Mesenchymal stem cell (in vitro differentiated cells and primary cell): ENCODE data around the gene MYLK3.
A peak's percentile ranks its signal among the peaks of the same experiment; 100 is the strongest.

ENCODE experiments used
- DNase-seq: peaks from one replicate; pipeline ENCODE4 v3.0.0-alpha.2; 2013
- H2AFZ ChIP-seq: one replicate; pipeline ENCODE4 v1.6.1; 2013; ENCODE audit warnings: low read depth, mild to moderate bottlenecking, control low read depth, inconsistent platforms, low read length, moderate library complexity
- H2AK5ac ChIP-seq: 2 replicates; pipeline ENCODE4 v1.6.1; 2013; ENCODE audit warnings: low read length, moderate library complexity, mild to moderate bottlenecking, inconsistent platforms; ENCODE audit not compliant: severe bottlenecking
- H2BK120ac ChIP-seq: one replicate; pipeline ENCODE4 v1.6.1; 2013; ENCODE audit warnings: low read depth, mild to moderate bottlenecking, inconsistent platforms, low read length, moderate library complexity
- H2BK12ac ChIP-seq, 2 experiments: one replicate each; pipeline ENCODE4 v1.6.1; 2013; ENCODE audit warnings: inconsistent platforms in 2 of 2, low read length in 2 of 2, mild to moderate bottlenecking in 2 of 2, moderate library complexity in 2 of 2, control low read depth in 1 of 2
- H2BK15ac ChIP-seq: one replicate; pipeline ENCODE4 v1.6.1; 2013; ENCODE audit warnings: mild to moderate bottlenecking, low read depth, inconsistent platforms; ENCODE audit not compliant: poor library complexity, severe bottlenecking
- H2BK5ac ChIP-seq: 2 replicates; pipeline ENCODE4 v1.6.1; 2013; ENCODE audit warnings: low read depth, mild to moderate bottlenecking, low read length, control low read depth, inconsistent platforms; ENCODE audit not compliant: poor library complexity, severe bottlenecking
- H3K14ac ChIP-seq, 2 experiments: one replicate each; pipeline ENCODE4 v1.6.1; 2013; ENCODE audit warnings: inconsistent platforms in 2 of 2, low read length in 2 of 2, control low read depth in 1 of 2, mild to moderate bottlenecking in 1 of 2, moderate library complexity in 1 of 2
- H3K18ac ChIP-seq, 2 experiments: one replicate each; pipeline ENCODE4 v1.6.1; 2013; ENCODE audit warnings: inconsistent platforms in 2 of 2, low read length in 2 of 2, control low read depth in 1 of 2, low read depth in 1 of 2, mild to moderate bottlenecking in 1 of 2
- H3K23ac ChIP-seq, 2 experiments: one replicate each; pipeline ENCODE4 v1.6.1; 2013; ENCODE audit warnings: inconsistent platforms in 2 of 2, low read length in 2 of 2, mild to moderate bottlenecking in 2 of 2, moderate library complexity in 2 of 2, control low read depth in 1 of 2
- H3K27ac ChIP-seq: 2 replicates; pipeline ENCODE4 v1.5.1; 2013; ENCODE audit warnings: mild to moderate bottlenecking, moderate library complexity, low read length, control low read depth, inconsistent platforms; ENCODE audit not compliant: poor library complexity, severe bottlenecking
- H3K27me3 ChIP-seq, 2 experiments: 2 replicates each; pipeline versions ENCODE4 v1.6.1 to v1.7.0; 2013; ENCODE audit warnings: low read length in 2 of 2, mild to moderate bottlenecking in 2 of 2, moderate library complexity in 2 of 2, control low read depth in 1 of 2, inconsistent platforms in 1 of 2; ENCODE audit not compliant: control insufficient read depth in 1 of 2, insufficient read depth in 1 of 2
- H3K36me3 ChIP-seq, 2 experiments: 2 replicates each; pipeline versions ENCODE4 v1.6.1 to v1.7.0; 2013; ENCODE audit warnings: low read length in 2 of 2, control low read depth in 1 of 2, inconsistent platforms in 1 of 2, low read depth in 1 of 2, mild to moderate bottlenecking in 1 of 2; ENCODE audit not compliant: insufficient read depth in 2 of 2, control insufficient read depth in 1 of 2
- H3K4ac ChIP-seq, 2 experiments: one replicate each; pipeline ENCODE4 v1.6.1; 2013; ENCODE audit warnings: inconsistent platforms in 2 of 2, low read length in 2 of 2, mild to moderate bottlenecking in 2 of 2, moderate library complexity in 2 of 2, control low read depth in 1 of 2, low read depth in 1 of 2
- H3K4me1 ChIP-seq: 2 replicates; pipeline ENCODE4 v1.6.1; 2013; ENCODE audit warnings: low read depth, low read length, control low read depth; ENCODE audit not compliant: control insufficient read depth, insufficient read depth
- H3K4me2 ChIP-seq: 2 replicates; pipeline ENCODE4 v1.6.1; 2013; ENCODE audit warnings: low read length, mild to moderate bottlenecking, inconsistent platforms; ENCODE audit not compliant: poor library complexity, severe bottlenecking
- H3K4me3 ChIP-seq, 2 experiments: 2 replicates each; pipeline versions ENCODE4 v1.5.1 to v1.7.0; 2013; ENCODE audit warnings: low read length in 2 of 2, mild to moderate bottlenecking in 2 of 2, control low read depth in 1 of 2, low read depth in 1 of 2; ENCODE audit not compliant: insufficient read depth in 1 of 2
- H3K79me1 ChIP-seq: replicated peaks from 2 replicates; pipeline ENCODE4 v1.6.1; 2013; ENCODE audit warnings: mild to moderate bottlenecking, control low read depth, low read length, inconsistent platforms; ENCODE audit not compliant: poor library complexity, severe bottlenecking
- H3K9ac ChIP-seq: 2 replicates; pipeline ENCODE4 v1.7.0; 2013; ENCODE audit warnings: mild to moderate bottlenecking, low read length, moderate library complexity
- H3K9me3 ChIP-seq: 2 replicates; pipeline ENCODE4 v1.7.0; 2013; ENCODE audit warnings: mild to moderate bottlenecking, low read length; ENCODE audit not compliant: control insufficient read depth
- H4K8ac ChIP-seq: one replicate; pipeline ENCODE4 v1.6.1; 2013; ENCODE audit warnings: inconsistent platforms, mild to moderate bottlenecking, low read length, moderate library complexity
- H4K91ac ChIP-seq: one replicate; pipeline ENCODE4 v1.6.1; 2013; ENCODE audit warnings: mild to moderate bottlenecking, low read length, inconsistent platforms
- WGBS: methylation state at CpG from one replicate; pipeline ENCODE4 v1.1.7; 2013; ENCODE audit warnings: mixed read lengths; 5-methylcytosine and 5-hydroxymethylcytosine counted together

MYLK3 gene

GRCh38 chr16:46759309-46759708 is 11.2 kb upstream of the MYLK3 start:
- Histone ChIP-seq H4K91ac (no peak overlapping the region), H3K14ac (no peak overlapping the region), H3K9ac (no peak overlapping the region), H2BK12ac (no peak overlapping the region), H3K9me3 (no peaks in the 10 kb centered on the region), H3K36me3 (no peaks in the 10 kb centered on the region), H2BK120ac (no peak overlapping the region), H3K27ac (no peak overlapping the region), H3K4me1 (peaks cover 12% of the 10 kb centered on the region), H3K27me3 (peaks cover 33 to 59% of the 10 kb centered on the region in 2 experiments), H4K8ac (no peak overlapping the region), H2BK5ac (no peak overlapping the region), H3K4ac (no peak overlapping the region), H3K4me2 (no peak overlapping the region), H3K4me3 (no peak overlapping the region), H3K79me1 (no peaks in the 10 kb centered on the region), H3K23ac (no peak overlapping the region), H2AFZ (no peak overlapping the region), H3K18ac (no peak overlapping the region), H2AK5ac (no peak overlapping the region), H2BK15ac (no peak overlapping the region)
- DNase-seq: no peak
- WGBS: 96% methylated on average over 5 of the region's 5 CpGs

GRCh38 chr16:46757339-46758050 is 9.4 kb upstream of the MYLK3 start:
- H2BK15ac ChIP-seq: peak overlapping the region; percentile 90
- H3K27ac ChIP-seq: no peak overlapping the region
- H3K18ac ChIP-seq: peak overlapping the region; percentile 29 to 72
- no peaks in the 10 kb centered on the region for H3K79me1 ChIP-seq
- peaks cover 33 to 59% of the 10 kb centered on the region in 2 experiments for H3K27me3 ChIP-seq
- H2BK5ac ChIP-seq: no peak overlapping the region
- H2BK12ac ChIP-seq: peak overlapping the region in 1 of 2 experiments; percentile 29
- H2AK5ac ChIP-seq: no peak overlapping the region
- no peaks in the 10 kb centered on the region for H3K9me3 ChIP-seq
- H3K9ac ChIP-seq: no peak overlapping the region
- peak overlapping the region; percentile 34 for H3K4me2 ChIP-seq
- peak; percentile 13 for DNase-seq
- no peak overlapping the region for H2BK120ac ChIP-seq
- H4K91ac ChIP-seq: no peak overlapping the region
- peaks cover 12% of the 10 kb centered on the region for H3K4me1 ChIP-seq
- 22% methylated on average over 21 of the region's 21 CpGs for WGBS
- no peak overlapping the region for H3K4me3 ChIP-seq
- no peak overlapping the region for H3K4ac ChIP-seq
- no peak overlapping the region for H2AFZ ChIP-seq
- H3K36me3 ChIP-seq: no peaks in the 10 kb centered on the region
- H4K8ac ChIP-seq: peak overlapping the region; percentile 69
- H3K23ac ChIP-seq: peak overlapping the region in 1 of 2 experiments; percentile 56
- peak overlapping the region in 1 of 2 experiments; percentile 46 for H3K14ac ChIP-seq

GRCh38 chr16:46756772-46757171 is 8.6 kb upstream of the MYLK3 start:
- Histone ChIP-seq H2AK5ac (no peak overlapping the region), H3K36me3 (no peaks in the 10 kb centered on the region), H2BK120ac (no peak overlapping the region), H3K79me1 (no peaks in the 10 kb centered on the region), H3K27me3 (peaks cover 33 to 53% of the 10 kb centered on the region in 2 experiments), H4K91ac (peak overlapping the region; percentile 62), H2BK12ac (peak overlapping the region; percentile 51 to 79), H3K9ac (no peak overlapping the region), H3K4me2 (no peak overlapping the region), H3K4ac (no peak overlapping the region), H2BK5ac (no peak overlapping the region), H3K27ac (no peak overlapping the region), H3K14ac (no peak overlapping the region), H3K4me3 (no peak overlapping the region), H3K9me3 (no peaks in the 10 kb centered on the region), H2BK15ac (no peak overlapping the region), H3K23ac (no peak overlapping the region), H3K4me1 (peaks cover 12% of the 10 kb centered on the region), H4K8ac (peak overlapping the region; percentile 40), H3K18ac (peak overlapping the region; percentile 1 to 9), H2AFZ (no peak overlapping the region)
- no peak for DNase-seq
- 78% methylated on average over 11 of the region's 11 CpGs for WGBS

GRCh38 chr16:46753015-46753414 is 4.9 kb upstream of the MYLK3 start:
- peaks cover 14 to 30% of the 10 kb centered on the region in 2 experiments for H3K27me3 ChIP-seq
- no peak overlapping the region for H2AFZ ChIP-seq
- peaks cover 22% of the 10 kb centered on the region for H3K4me1 ChIP-seq
- H3K23ac ChIP-seq: no peak overlapping the region
- H3K36me3 ChIP-seq: no peaks in the 10 kb centered on the region
- 84% methylated on average over 5 of the region's 5 CpGs for WGBS
- no peak overlapping the region for H2BK12ac ChIP-seq
- no peak overlapping the region for H2AK5ac ChIP-seq
- H3K4me3 ChIP-seq: no peak overlapping the region
- no peak overlapping the region for H3K27ac ChIP-seq
- H4K91ac ChIP-seq: no peak overlapping the region
- no peak overlapping the region for H3K14ac ChIP-seq
- H3K4ac ChIP-seq: no peak overlapping the region
- no peak overlapping the region for H3K9ac ChIP-seq
- no peaks in the 10 kb centered on the region for H3K9me3 ChIP-seq
- DNase-seq: no peak
- H4K8ac ChIP-seq: no peak overlapping the region
- H3K79me1 ChIP-seq: no peaks in the 10 kb centered on the region
- no peak overlapping the region for H2BK120ac ChIP-seq
- no peak overlapping the region for H2BK15ac ChIP-seq
- no peak overlapping the region for H2BK5ac ChIP-seq
- no peak overlapping the region for H3K4me2 ChIP-seq
- no peak overlapping the region for H3K18ac ChIP-seq
